SK-N-SH (cell line): Measurements from ENCODE around the gene ASB17. TPM values are rescaled to one million over a fixed set of nuclear protein-coding genes. Genes with fewer than 3 reads are reported as not detected.
"Not testable (repeated sequence)": the region's sequence is repeated elsewhere in the genome, so short reads cannot be mapped to it uniquely, and the experiment has no call there.

Experiments
- CTCF ChIA-PET: fragments of 300-600, 350-600 bp; formaldehyde crosslinking; extraction: SDS; loops from one replicate; lab custom pipeline; 2021; lab: Yijun Ruan, JAX
- POLR2A ChIA-PET: fragments of 350-600 bp; sonication (Branson Sonifier 250); formaldehyde crosslinking; extraction: SDS; loops from one replicate; lab custom pipeline; 2020; ENCODE audit warnings: antibody characterized with exemption, inconsistent platforms; lab: Yijun Ruan, JAX
- DNase-seq: peaks from one replicate; pipeline ENCODE4 v3.0.0; 2012
- H2AFZ ChIP-seq: fragments of 200-600 bp; sonication (generic); 2 replicates; pipeline ENCODE4 v1.8.1; 2016; ENCODE audit warnings: antibody characterized with exemption, mild to moderate bottlenecking, low read depth
- H3F3A ChIP-seq: fragments of 200-600 bp; sonication (generic); replicated peaks from 2 replicates; pipeline ENCODE3; 2016; ENCODE audit warnings: antibody characterized with exemption, mild to moderate bottlenecking; ENCODE audit not compliant: insufficient read depth
- H3K27ac ChIP-seq, 2 experiments: fragments of 200-500 bp in 1 of 2; fragments of 200-600 bp in 1 of 2; sonication (Bioruptor generic) in 1 of 2; sonication (generic), shearing (Covaris generic) in 1 of 2; 2 replicates each; pipeline versions ENCODE4 v1.5.1 to v1.6.1; 2014 to 2016; ENCODE audit warnings: low read depth in 2 of 2, inconsistent platforms in 1 of 2, low read length in 1 of 2, mild to moderate bottlenecking in 1 of 2, mixed read lengths in 1 of 2
- H3K27me3 ChIP-seq: fragments of 200-600 bp; sonication (generic), shearing (Covaris generic); 2 replicates; pipeline ENCODE4 v1.6.1; 2016; ENCODE audit warnings: mixed run types; ENCODE audit not compliant: insufficient read depth
- H3K36me3 ChIP-seq, 2 experiments: fragments of 200-500 bp in 1 of 2; fragments of 200-600 bp in 1 of 2; sonication (Bioruptor generic) in 1 of 2; sonication (generic) in 1 of 2; replicated peaks in 1 of 2; 2 replicates each; pipeline versions ENCODE3 to v1.5.1; 2014 to 2016; ENCODE audit warnings: low read length in 1 of 2, mild to moderate bottlenecking in 1 of 2; ENCODE audit not compliant: insufficient read depth in 2 of 2, control insufficient read depth in 1 of 2
- H3K4me1 ChIP-seq, 2 experiments: fragments of 200-500 bp in 1 of 2; fragments of 200-600 bp in 1 of 2; sonication (Bioruptor generic) in 1 of 2; sonication (generic), shearing (Covaris generic) in 1 of 2; 2 replicates each; pipeline versions ENCODE4 v1.5.1 to v1.6.1; 2014 to 2016; ENCODE audit warnings: low read depth in 1 of 2, low read length in 1 of 2, mixed run types in 1 of 2; ENCODE audit not compliant: insufficient read depth in 2 of 2, control insufficient read depth in 1 of 2
- H3K4me2 ChIP-seq: fragments of 200-600 bp; sonication (generic), shearing (Covaris generic); 2 replicates; pipeline ENCODE4 v1.6.1; 2017; ENCODE audit warnings: mixed run types
- H3K4me3 ChIP-seq, 2 experiments: fragments of 200-500 bp in 1 of 2; fragments of 200-600 bp in 1 of 2; sonication (Bioruptor generic) in 1 of 2; sonication (generic), shearing (Covaris generic) in 1 of 2; 2 replicates each; pipeline versions ENCODE4 v1.5.1 to v1.8.1; 2014 to 2016; ENCODE audit warnings: low read depth in 2 of 2, inconsistent platforms in 1 of 2, low read length in 1 of 2, mild to moderate bottlenecking in 1 of 2, mixed read lengths in 1 of 2, moderate library complexity in 1 of 2
- H3K79me2 ChIP-seq: fragments of 200-600 bp; sonication (generic); 2 replicates; pipeline ENCODE4 v1.8.1; 2017; ENCODE audit warnings: mild to moderate bottlenecking; ENCODE audit not compliant: insufficient read depth
- H3K9ac ChIP-seq: fragments of 200-600 bp; sonication (generic); 2 replicates; pipeline ENCODE4 v1.6.1; 2017; ENCODE audit warnings: mixed run types
- H3K9me2 ChIP-seq: fragments of 200-600 bp; sonication (generic); 2 replicates; pipeline ENCODE4 v1.6.1; 2017; ENCODE audit warnings: mixed run types
- H3K9me3 ChIP-seq: fragments of 200-600 bp; sonication (generic); 2 replicates; pipeline ENCODE4 v1.6.1; 2017; ENCODE audit warnings: mixed run types, mild to moderate bottlenecking, moderate library complexity
- H4K20me1 ChIP-seq: fragments of 200-600 bp; sonication (generic); 2 replicates; pipeline ENCODE4 v1.6.1; 2017; ENCODE audit warnings: mild to moderate bottlenecking, mixed run types; ENCODE audit not compliant: insufficient read depth
- FOSL2 ChIP-seq: IDR thresholded peaks from 2 replicates; pipeline ENCODE4 v1.4.0; 2012; ENCODE audit warnings: low read depth, mild to moderate bottlenecking, moderate library complexity, borderline replicate concordance
- FOXJ3 ChIP-seq: sonication (generic); formaldehyde crosslinking; IDR thresholded peaks from 2 replicates; pipeline ENCODE4 v1.5.1; 2020; ENCODE audit warnings: mild to moderate bottlenecking, missing genetic modification reagents
- GABPA ChIP-seq: IDR thresholded peaks from 2 replicates; pipeline ENCODE4 v1.4.0; 2012; ENCODE audit warnings: low read depth, mild to moderate bottlenecking
- GATA2 ChIP-seq: sonication (generic); formaldehyde crosslinking; IDR thresholded peaks from 2 replicates; pipeline ENCODE4 v1.5.0; 2020; ENCODE audit warnings: mild to moderate bottlenecking, missing genetic modification reagents
- NFIC ChIP-seq: IDR thresholded peaks from 2 replicates; pipeline ENCODE4 v1.4.0; 2012; ENCODE audit warnings: borderline replicate concordance
- NRF1 ChIP-seq: IDR thresholded peaks from 2 replicates; pipeline ENCODE4 v1.6.1; 2012; ENCODE audit warnings: low read depth, mild to moderate bottlenecking, low read length
- RFX5 ChIP-seq: IDR thresholded peaks from 2 replicates; pipeline ENCODE4 v1.6.1; 2012; ENCODE audit warnings: mild to moderate bottlenecking, improper control_type of control experiment, low read length
- SIN3A ChIP-seq: IDR thresholded peaks from 2 replicates; pipeline ENCODE4 v1.6.1; 2012; ENCODE audit warnings: low read depth, mild to moderate bottlenecking, low read length, moderate library complexity, borderline replicate concordance
- TAF1 ChIP-seq: IDR thresholded peaks from 2 replicates; pipeline ENCODE4 v1.6.1; 2012; ENCODE audit warnings: low read depth, mild to moderate bottlenecking, low read length, moderate library complexity, borderline replicate concordance
- YY1 ChIP-seq: IDR thresholded peaks from 2 replicates; pipeline ENCODE4 v1.4.0; 2012; ENCODE audit warnings: low read depth, mild to moderate bottlenecking
- WGBS: methylation state at CpG from one replicate; pipeline ENCODE4 v1.1.6; 2017; ENCODE audit warnings: low lambda C conversion rate; 5-methylcytosine and 5-hydroxymethylcytosine counted together
- polyA plus RNA-seq, 3 experiments: library from polyadenylated mRNA; depleted of rRNA; stranded (reverse); fragments of >200 nt; gene quantifications; 2 replicates each; pipeline ENCODE4 v1.2.3, GENCODE V29; 2012
- TF ChIP-seq, protein P1 (sequence below): fragments of 150-350 bp; IDR thresholded peaks from 2 replicates; pipeline ENCODE4 v1.6.1; 2017; ENCODE audit warnings: antibody characterized with exemption, low read length, low read depth, borderline replicate concordance
- TF ChIP-seq, protein P2 (sequence below): IDR thresholded peaks from 2 replicates; pipeline ENCODE4; 2012
- TF ChIP-seq, protein P3 (sequence below): IDR thresholded peaks from 2 replicates; pipeline ENCODE4 v1.4.0; 2012; ENCODE audit warnings: low read depth, borderline replicate concordance
- TF ChIP-seq, protein P4 (sequence below): IDR thresholded peaks from 2 replicates; pipeline ENCODE4 v1.4.0; 2012; ENCODE audit warnings: low read depth
- TF ChIP-seq, protein P5 (sequence below): fragments of 150-350 bp; IDR thresholded peaks from 2 replicates; pipeline ENCODE4 v1.6.1; 2016; ENCODE audit warnings: mild to moderate bottlenecking, low read depth, low read length

Gene ASB17
- polyA plus RNA-seq, 1 of the 3 experiments (the other 2 are of a cell fraction), result not detected

DNA sequence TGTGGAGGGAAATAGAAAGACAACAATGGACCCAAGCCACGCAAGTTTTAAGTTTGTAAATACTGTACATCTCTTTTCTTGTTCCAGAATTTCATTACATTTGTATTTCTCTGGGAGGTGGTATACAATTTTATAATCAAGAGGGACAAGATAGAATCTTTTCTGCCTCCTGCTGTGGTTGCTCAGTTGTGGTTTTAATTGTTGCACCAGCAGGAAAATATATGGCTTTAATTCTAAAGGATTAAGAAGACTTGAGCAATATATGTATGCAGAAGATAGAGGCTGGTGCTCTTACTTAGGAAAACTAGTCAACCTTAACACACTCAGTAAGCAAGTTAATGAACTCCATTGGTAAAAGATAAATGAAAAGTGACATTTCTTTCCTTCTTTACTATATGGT is 19.8 kb upstream of the ASB17 start:
- CTCF ChIA-PET, result no interaction called here
- no peak overlapping the region for H3K4me3 ChIP-seq
- H3K27me3 ChIP-seq, result no peaks in the 10 kb centered on the region
- no peak for DNase-seq
- no peak overlapping the region for H3K27ac ChIP-seq
- H3K79me2 ChIP-seq, result no peaks in the 10 kb centered on the region
- TF ChIP-seq, protein P1, sequence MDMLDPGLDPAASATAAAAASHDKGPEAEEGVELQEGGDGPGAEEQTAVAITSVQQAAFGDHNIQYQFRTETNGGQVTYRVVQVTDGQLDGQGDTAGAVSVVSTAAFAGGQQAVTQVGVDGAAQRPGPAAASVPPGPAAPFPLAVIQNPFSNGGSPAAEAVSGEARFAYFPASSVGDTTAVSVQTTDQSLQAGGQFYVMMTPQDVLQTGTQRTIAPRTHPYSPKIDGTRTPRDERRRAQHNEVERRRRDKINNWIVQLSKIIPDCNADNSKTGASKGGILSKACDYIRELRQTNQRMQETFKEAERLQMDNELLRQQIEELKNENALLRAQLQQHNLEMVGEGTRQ, result no peak
- TF ChIP-seq FOXJ3 (CRISPR knock-in tag) (no peak), RFX5 (no peak), YY1 (no peak), SIN3A (no peak), GATA2 (CRISPR knock-in tag) (no peak), NFIC (no peak), TAF1 (no peak), NRF1 (no peak), FOSL2 (no peak)
- TF ChIP-seq, protein P2, sequence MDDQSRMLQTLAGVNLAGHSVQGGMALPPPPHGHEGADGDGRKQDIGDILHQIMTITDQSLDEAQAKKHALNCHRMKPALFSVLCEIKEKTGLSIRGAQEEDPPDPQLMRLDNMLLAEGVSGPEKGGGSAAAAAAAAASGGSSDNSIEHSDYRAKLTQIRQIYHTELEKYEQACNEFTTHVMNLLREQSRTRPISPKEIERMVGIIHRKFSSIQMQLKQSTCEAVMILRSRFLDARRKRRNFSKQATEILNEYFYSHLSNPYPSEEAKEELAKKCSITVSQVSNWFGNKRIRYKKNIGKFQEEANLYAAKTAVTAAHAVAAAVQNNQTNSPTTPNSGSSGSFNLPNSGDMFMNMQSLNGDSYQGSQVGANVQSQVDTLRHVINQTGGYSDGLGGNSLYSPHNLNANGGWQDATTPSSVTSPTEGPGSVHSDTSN, result no peak
- TF ChIP-seq, protein P3, sequence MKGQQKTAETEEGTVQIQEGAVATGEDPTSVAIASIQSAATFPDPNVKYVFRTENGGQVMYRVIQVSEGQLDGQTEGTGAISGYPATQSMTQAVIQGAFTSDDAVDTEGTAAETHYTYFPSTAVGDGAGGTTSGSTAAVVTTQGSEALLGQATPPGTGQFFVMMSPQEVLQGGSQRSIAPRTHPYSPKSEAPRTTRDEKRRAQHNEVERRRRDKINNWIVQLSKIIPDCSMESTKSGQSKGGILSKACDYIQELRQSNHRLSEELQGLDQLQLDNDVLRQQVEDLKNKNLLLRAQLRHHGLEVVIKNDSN, result no peak
- TF ChIP-seq, protein P4, sequence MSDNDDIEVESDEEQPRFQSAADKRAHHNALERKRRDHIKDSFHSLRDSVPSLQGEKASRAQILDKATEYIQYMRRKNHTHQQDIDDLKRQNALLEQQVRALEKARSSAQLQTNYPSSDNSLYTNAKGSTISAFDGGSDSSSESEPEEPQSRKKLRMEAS, result no peak
- TF ChIP-seq, protein P5, sequence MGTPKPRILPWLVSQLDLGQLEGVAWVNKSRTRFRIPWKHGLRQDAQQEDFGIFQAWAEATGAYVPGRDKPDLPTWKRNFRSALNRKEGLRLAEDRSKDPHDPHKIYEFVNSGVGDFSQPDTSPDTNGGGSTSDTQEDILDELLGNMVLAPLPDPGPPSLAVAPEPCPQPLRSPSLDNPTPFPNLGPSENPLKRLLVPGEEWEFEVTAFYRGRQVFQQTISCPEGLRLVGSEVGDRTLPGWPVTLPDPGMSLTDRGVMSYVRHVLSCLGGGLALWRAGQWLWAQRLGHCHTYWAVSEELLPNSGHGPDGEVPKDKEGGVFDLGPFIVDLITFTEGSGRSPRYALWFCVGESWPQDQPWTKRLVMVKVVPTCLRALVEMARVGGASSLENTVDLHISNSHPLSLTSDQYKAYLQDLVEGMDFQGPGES, result no peak
- TF ChIP-seq, all 33 proteins: peak for 0
- Histone ChIP-seq H3K9me3 (no peaks in the 10 kb centered on the region), H3K9me2 (no peaks in the 10 kb centered on the region), H4K20me1 (no peaks in the 10 kb centered on the region), H3F3A (no peaks in the 10 kb centered on the region), H3K4me1 (no peaks in the 10 kb centered on the region; a peak in 1 of 4 replicates), H3K36me3 (no peaks in the 10 kb centered on the region), H2AFZ (no peak overlapping the region), H3K4me2 (no peak overlapping the region), H3K9ac (no peak overlapping the region)
- WGBS, result 88% methylated on average over 1 of the region's 1 CpG
- POLR2A ChIA-PET, result no interaction called here

DNA sequence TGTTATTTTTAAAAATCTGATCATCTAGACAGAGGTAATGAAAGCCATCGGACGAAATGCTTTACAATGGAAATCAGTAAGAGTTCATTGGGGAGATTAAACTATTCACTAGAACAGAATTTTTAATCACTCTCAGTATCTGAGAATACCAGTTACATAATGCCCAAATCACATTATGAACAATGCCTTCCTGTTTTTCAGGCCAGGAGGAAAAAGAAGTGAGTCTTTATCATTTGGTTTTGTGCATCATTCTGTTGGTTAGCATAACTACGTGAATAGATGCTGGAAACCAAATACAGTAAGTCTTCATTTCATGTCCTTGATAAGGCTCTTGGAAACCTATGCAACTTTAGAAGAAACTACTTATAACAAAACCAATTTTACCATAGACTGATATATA is 18.0 kb upstream of the ASB17 start:
- no peaks in the 10 kb centered on the region for H3K27me3 ChIP-seq
- no peaks in the 10 kb centered on the region for H4K20me1 ChIP-seq
- ChIA-PET CTCF (no interaction called here), POLR2A (no interaction called here)
- no peaks in the 10 kb centered on the region for H3K36me3 ChIP-seq
- DNase-seq, result no peak
- no peaks in the 10 kb centered on the region; a peak in 1 of 4 replicates for H3K4me1 ChIP-seq
- no peaks in the 10 kb centered on the region for H3K79me2 ChIP-seq
- H3K4me3 ChIP-seq, result no peak overlapping the region
- H3K9me2 ChIP-seq, result no peaks in the 10 kb centered on the region
- no peak overlapping the region for H3K9ac ChIP-seq
- H3F3A ChIP-seq, result no peaks in the 10 kb centered on the region
- no peak overlapping the region for H3K4me2 ChIP-seq
- H3K9me3 ChIP-seq, result no peaks in the 10 kb centered on the region
- TF ChIP-seq GABPA, result no peak
- H2AFZ ChIP-seq, result no peak overlapping the region
- 90% methylated on average over 3 of the region's 3 CpGs for WGBS
- no peak overlapping the region for H3K27ac ChIP-seq

DNA sequence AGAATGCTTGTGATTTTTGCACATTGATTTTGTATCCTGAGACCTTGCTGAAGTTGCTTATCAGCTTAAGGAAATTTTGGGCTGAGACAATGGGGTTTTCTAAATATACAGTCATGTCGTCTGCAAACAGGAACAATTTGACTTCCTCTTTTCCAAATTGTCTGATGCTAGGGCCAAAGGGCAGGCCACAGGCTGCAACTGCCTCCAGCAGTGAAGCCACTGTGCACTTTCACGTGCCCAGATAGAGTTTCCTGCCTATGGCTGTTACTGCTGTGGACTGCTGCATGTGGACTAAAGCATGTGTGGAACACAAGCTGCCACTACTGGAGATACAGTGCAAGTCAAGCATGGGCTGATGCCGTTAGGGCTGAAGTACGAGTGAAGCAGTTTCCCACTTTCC is 10.8 kb upstream of the ASB17 start:
- whole genome bisulfite sequencing, result 73% methylated on average over 4 of the region's 4 CpGs
- DNase-seq, POLR2A ChIA-PET, H3K79me2 ChIP-seq, H3K4me3 ChIP-seq, H2AFZ ChIP-seq, H3K36me3 ChIP-seq, H3K4me2 ChIP-seq, H3K4me1 ChIP-seq, H4K20me1 ChIP-seq, H3K27ac ChIP-seq, H3K9me3 ChIP-seq, H3K27me3 ChIP-seq, H3F3A ChIP-seq, H3K9me2 ChIP-seq, H3K9ac ChIP-seq: not testable (repeated sequence)
- CTCF ChIA-PET, result interaction anchor here (0.7 kb wide), 1 partner anchor 34 kb away, joined by 3 read pairs; no protein-coding TSS in a partner anchor
